NCI-H1436 (cell line): ENCODE measurements around the gene TUBA3E.
"Not testable (repeated sequence)": the region's sequence is repeated elsewhere in the genome, so short reads cannot be mapped to it uniquely, and the experiment has no call there.

Experiments used
- DNase-seq: peaks from one replicate; lab custom pipeline; 2025; lab: John Stamatoyannopoulos, UW

The TUBA3E gene

GRCh38 chr2:130191319-130191718, 6.9 kb downstream of the TUBA3E start:
- DNase-seq, result not testable (repeated sequence)

- DNase-seq, result no peak
Measured at GRCh38 chr2:130190237-130190636, 8.0 kb downstream of the TUBA3E start.

- not testable (repeated sequence) for DNase-seq
Measured at GRCh38 chr2:130188958-130189357, 9.3 kb downstream of the TUBA3E start.

- not testable (repeated sequence) for DNase-seq
Measured at GRCh38 chr2:130187859-130188792, 10.1 kb downstream of the TUBA3E start.

- no peak for DNase-seq
Measured at GRCh38 chr2:130187268-130187667, 11.0 kb downstream of the TUBA3E start.

GRCh38 chr2:130186391-130186790, 11.8 kb downstream of the TUBA3E start:
- no peak for DNase-seq

GRCh38 chr2:130185896-130186295, 12.3 kb downstream of the TUBA3E start:
- DNase-seq, result no peak

- no peak for DNase-seq
Measured at GRCh38 chr2:130185436-130185835, 12.8 kb downstream of the TUBA3E start.

GRCh38 chr2:130183512-130184373, 14.5 kb downstream of the TUBA3E start:
- DNase-seq, result no peak

GRCh38 chr2:130182826-130183511, 15.3 kb downstream of the TUBA3E start:
- DNase-seq, result not testable (repeated sequence)

- DNase-seq, result peak; percentile 80
Measured at GRCh38 chr2:130181880-130182682, 16.2 kb downstream of the TUBA3E start, which contains the start of gene MZT2B. MZT2B (plus strand) TSS chr2:130182262; CDS start chr2:130182283, 21 bp downstream.

- DNase-seq, result peak; percentile 95
Measured at GRCh38 chr2:130181325-130181879, 16.8 kb downstream of the TUBA3E start, which contains the start of gene SMPD4. SMPD4 (minus strand) TSS chr2:130181602; CDS start chr2:130176592, 5,010 bp downstream.

- not testable (repeated sequence) for DNase-seq
Measured at GRCh38 chr2:130180404-130181324, 17.6 kb downstream of the TUBA3E start.

- DNase-seq, result not testable (repeated sequence)
Measured at GRCh38 chr2:130174866-130175265, 23.4 kb downstream of the TUBA3E start.

GRCh38 chr2:130169896-130170295, 28.3 kb downstream of the TUBA3E start:
- DNase-seq, result no peak

GRCh38 chr2:130169163-130169562, 29.1 kb downstream of the TUBA3E start:
- not testable (repeated sequence) for DNase-seq

- DNase-seq, result not testable (repeated sequence)
Measured at GRCh38 chr2:130166611-130167010, 31.6 kb downstream of the TUBA3E start.

- no peak for DNase-seq
Measured at GRCh38 chr2:130165293-130166016, 32.8 kb downstream of the TUBA3E start.

GRCh38 chr2:130162968-130163367, 35.3 kb downstream of the TUBA3E start:
- no peak for DNase-seq
